HUES6 (cell line): ENCODE results near the gene RBFOX1.

Experiments used
- H3K27ac ChIP-seq: 2 replicates; pipeline ENCODE4 v1.7.0; 2013; ENCODE audit warnings: low read depth, mild to moderate bottlenecking, low read length, inconsistent platforms
- H3K27me3 ChIP-seq: 2 replicates; pipeline ENCODE4 v1.6.1; 2013; ENCODE audit warnings: low read length; ENCODE audit not compliant: control insufficient read depth, insufficient read depth
- H3K36me3 ChIP-seq: 2 replicates; pipeline ENCODE4 v1.6.1; 2013; ENCODE audit warnings: low read length; ENCODE audit not compliant: control insufficient read depth, insufficient read depth
- H3K4me1 ChIP-seq: 2 replicates; pipeline ENCODE4 v1.6.1; 2013; ENCODE audit warnings: low read length; ENCODE audit not compliant: control insufficient read depth, insufficient read depth
- H3K4me3 ChIP-seq: 2 replicates; pipeline ENCODE4 v1.5.1; 2013; ENCODE audit warnings: low read depth, low read length
- H3K9ac ChIP-seq: one replicate; pipeline ENCODE4 v1.6.1; 2013; ENCODE audit warnings: mild to moderate bottlenecking, low read length
- H3K9me3 ChIP-seq: 2 replicates; pipeline ENCODE4 v1.6.1; 2013; ENCODE audit warnings: low read depth, low read length; ENCODE audit not compliant: control insufficient read depth, insufficient read depth

Gene RBFOX1

DNA sequence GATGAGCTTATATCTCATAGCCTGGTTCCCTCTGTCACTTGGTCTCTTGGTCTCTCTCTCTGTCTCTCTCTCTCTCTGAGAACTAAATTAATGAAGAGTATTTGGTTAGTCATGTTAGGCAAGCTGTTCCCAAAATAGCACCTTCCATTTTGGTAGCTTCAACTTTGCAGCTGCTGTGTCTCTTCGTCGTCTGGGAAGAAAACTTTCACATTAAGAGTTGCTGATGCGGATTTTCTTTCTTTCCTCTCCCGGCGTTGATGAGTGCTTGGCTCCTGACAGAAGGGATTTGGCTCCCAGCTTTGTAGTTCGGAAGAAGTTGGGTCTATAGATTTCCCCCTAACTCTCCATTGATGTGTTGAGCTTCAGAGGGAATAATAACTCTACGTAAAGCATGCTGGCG, at the start of gene RBFOX1:
Gene RBFOX1 (plus strand): TSS at position 235 of the 400 bp plus-strand sequence.
- Histone ChIP-seq H3K4me1 (no peaks in the 10 kb centered on the region), H3K9ac (no peak within 1 kb of the TSS), H3K9me3 (no peaks in the 10 kb centered on the region), H3K27me3 (no peaks in the 10 kb centered on the region), H3K4me3 (no peak within 1 kb of the TSS), H3K36me3 (no peaks in the 10 kb centered on the region), H3K27ac (no peak within 1 kb of the TSS)

DNA sequence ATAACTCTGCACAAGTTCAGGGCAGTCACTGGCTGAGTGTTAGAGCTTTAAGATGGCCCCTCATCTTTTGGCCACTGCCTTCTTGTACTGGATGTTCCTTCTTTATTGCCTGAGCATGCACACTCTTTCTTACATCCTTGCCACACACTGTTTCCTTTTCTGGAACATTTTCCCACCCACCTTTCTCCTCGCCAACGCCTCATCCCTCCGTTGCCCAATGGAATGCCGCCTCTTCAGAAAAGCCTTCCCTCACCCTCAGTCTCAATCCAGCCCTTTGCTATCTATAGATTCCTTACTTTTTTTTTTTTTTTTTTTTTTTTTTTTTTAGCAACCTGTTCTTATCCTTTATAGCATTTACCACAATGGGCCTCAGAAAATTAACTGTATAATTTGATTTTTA, 47.9 kb upstream of the RBFOX1 start:
- no peaks in the 10 kb centered on the region for H3K36me3 ChIP-seq
- H3K4me3 ChIP-seq = no peak overlapping the region
- no peak overlapping the region for H3K27ac ChIP-seq
- H3K9me3 ChIP-seq = peaks cover 8% of the 10 kb centered on the region
- H3K9ac ChIP-seq = no peak overlapping the region
- H3K27me3 ChIP-seq = no peaks in the 10 kb centered on the region; the same call in 1 of the 2 replicates
- H3K4me1 ChIP-seq = no peaks in the 10 kb centered on the region

DNA sequence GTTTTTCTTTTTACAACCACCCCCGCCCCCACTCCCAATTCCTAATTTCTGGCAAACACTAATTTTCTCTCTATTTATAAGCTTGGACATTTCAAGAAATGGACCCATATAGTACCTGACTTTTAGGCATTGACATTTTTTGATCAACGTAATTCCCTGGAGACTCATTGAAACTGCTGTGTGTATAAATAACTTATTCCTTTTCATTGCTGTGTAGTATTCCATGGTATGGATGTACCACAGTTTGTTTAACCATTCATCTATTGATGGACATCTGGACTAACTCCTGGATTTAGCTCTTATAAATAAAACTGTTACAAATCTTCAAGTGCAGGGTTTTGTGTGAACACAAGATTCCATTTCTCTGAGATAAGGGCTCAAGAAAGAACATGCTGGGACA, 47.1 kb upstream of the RBFOX1 start:
- no peak overlapping the region for H3K27ac ChIP-seq
- no peak overlapping the region for H3K4me3 ChIP-seq
- no peak overlapping the region for H3K9ac ChIP-seq
- H3K4me1 ChIP-seq = no peaks in the 10 kb centered on the region
- peaks cover 8% of the 10 kb centered on the region for H3K9me3 ChIP-seq
- H3K36me3 ChIP-seq = no peaks in the 10 kb centered on the region
- H3K27me3 ChIP-seq = no peaks in the 10 kb centered on the region; the same call in 1 of the 2 replicates

DNA sequence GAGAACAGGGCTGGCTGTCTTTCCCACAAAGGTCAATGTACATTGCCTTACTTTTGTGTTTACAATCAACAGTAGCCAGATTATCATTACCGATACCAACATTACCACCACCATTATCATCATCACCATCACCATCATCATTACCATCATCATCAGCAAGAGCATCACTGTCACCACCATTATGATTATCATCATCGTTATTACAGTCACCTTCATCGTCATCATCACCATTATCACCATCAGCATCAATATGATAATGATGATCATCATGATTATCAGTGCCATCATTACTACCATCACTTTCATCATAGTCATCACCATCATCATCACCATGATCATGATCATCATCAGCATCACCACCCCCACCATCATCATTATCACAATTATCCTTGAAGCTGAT, 43.3 kb upstream of the RBFOX1 start:
- no peak overlapping the region for H3K4me3 ChIP-seq
- peaks cover 10% of the 10 kb centered on the region; the same call in 1 of the 2 replicates for H3K27me3 ChIP-seq
- peaks cover 8% of the 10 kb centered on the region for H3K9me3 ChIP-seq
- no peaks in the 10 kb centered on the region for H3K36me3 ChIP-seq
- no peak overlapping the region for H3K9ac ChIP-seq
- no peak overlapping the region for H3K27ac ChIP-seq
- no peaks in the 10 kb centered on the region for H3K4me1 ChIP-seq

DNA sequence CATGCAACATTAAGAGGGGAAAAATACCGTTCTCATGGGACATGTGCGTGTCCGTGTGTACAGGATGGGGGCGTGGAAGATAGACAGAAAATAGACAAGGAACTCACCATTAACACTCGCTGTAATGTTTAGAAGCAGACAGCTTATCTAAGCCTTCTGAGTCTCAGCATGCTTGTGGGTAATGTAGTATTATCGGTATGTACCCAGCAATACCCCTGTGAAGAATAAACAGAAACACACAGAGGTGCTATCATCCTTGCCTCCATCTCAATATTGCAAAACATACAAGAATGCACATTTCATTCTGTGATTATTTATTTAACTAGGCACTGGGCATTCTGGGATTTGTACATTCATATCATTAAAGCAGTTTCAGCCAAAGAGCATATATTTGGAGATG, 42.0 kb upstream of the RBFOX1 start:
- Histone ChIP-seq H3K27ac (no peak overlapping the region), H3K9ac (no peak overlapping the region), H3K4me1 (no peaks in the 10 kb centered on the region), H3K4me3 (no peak overlapping the region), H3K27me3 (peaks cover 12% of the 10 kb centered on the region; the same call in 1 of the 2 replicates), H3K36me3 (no peaks in the 10 kb centered on the region), H3K9me3 (peaks cover 1% of the 10 kb centered on the region)

DNA sequence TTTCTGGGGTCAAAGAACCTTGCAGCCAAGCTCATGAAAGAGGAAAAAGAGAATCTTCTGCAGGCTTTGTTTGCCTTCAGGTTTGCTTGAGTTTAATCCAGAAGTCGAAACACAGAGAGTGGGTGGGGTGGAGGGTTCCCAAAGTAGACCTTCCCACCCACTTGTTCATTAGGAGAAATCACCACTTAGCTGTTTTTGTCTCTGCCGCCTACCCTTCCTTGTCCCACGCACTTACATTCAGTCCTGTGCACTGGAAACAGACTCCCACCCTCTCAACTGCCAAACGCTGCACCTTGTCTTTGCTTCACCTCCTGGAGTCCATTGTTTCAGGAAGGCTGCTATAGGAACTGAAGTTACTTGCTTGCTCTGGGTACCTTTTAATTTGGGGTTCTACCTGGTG, 38.6 kb upstream of the RBFOX1 start:
- peaks cover 12% of the 10 kb centered on the region; the same call in 1 of the 2 replicates for H3K27me3 ChIP-seq
- H3K36me3 ChIP-seq = no peaks in the 10 kb centered on the region
- peaks cover 4% of the 10 kb centered on the region; the same call in 1 of the 2 replicates for H3K4me1 ChIP-seq
- H3K9me3 ChIP-seq = no peaks in the 10 kb centered on the region
- no peak overlapping the region for H3K9ac ChIP-seq
- no peak overlapping the region for H3K4me3 ChIP-seq
- H3K27ac ChIP-seq = no peak overlapping the region

DNA sequence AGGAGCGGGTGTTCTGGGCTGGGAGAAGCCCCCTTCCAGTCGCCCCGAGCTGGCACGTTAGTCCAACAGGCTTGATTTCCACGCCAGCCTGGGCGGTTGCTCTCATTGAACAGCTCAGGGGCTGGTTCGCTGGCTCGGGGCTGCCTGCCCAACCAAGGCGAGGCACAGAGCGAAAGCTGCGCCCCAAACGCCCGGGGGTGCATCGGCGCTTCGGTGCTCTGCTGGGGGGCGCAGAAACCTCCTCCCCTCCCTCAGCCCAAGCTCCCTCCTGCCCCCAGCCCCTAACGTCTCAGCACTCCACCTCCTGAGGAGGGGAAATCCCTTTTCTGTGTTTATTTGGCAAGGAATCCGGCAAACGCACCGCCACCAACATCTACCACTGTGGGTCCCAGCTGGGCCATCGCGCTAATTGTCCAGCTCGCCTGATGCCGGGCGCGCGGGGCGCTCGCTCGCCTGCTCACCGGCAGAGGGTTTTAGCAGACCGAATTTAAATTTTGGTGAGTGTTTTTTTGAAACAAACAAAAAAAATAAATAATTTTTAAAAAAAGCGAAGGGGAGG, 29.5 kb upstream of the RBFOX1 start:
- Histone ChIP-seq H3K4me3 (peak overlapping the region; percentile 83), H3K27me3 (peaks cover 68% of the 10 kb centered on the region), H3K36me3 (no peaks in the 10 kb centered on the region), H3K4me1 (peaks cover 15% of the 10 kb centered on the region), H3K9me3 (no peaks in the 10 kb centered on the region), H3K27ac (no peak overlapping the region), H3K9ac (no peak overlapping the region)

DNA sequence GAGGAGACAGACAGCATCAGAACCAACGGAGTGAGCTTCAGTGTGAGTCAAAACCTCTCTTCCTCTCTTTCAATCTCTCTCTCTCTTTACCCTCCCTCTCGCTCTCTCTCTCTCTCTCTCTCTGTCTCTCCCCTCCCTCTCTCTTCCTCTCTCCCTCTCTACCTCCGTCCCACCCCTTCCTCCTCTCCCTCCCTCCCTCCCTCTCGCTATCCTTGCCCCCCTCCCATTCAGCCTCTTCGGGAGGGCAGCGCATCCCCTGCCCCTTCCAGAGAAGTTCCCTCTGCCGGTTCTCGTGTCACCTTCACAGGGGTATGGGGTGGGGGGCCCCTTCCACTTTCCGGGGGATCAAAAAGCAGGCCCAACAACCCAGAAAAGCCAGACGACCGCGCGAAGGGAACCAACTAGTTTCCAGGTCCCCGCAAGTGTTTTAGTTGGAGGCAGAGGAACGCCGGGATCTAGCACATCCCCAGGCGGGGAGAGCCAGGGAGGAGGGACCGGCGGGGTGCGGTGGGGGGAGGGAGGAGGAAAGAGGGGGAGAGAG, 28.9 kb upstream of the RBFOX1 start:
- Histone ChIP-seq H3K9ac (no peak overlapping the region), H3K27me3 (peaks cover 68% of the 10 kb centered on the region), H3K36me3 (no peaks in the 10 kb centered on the region)

DNA sequence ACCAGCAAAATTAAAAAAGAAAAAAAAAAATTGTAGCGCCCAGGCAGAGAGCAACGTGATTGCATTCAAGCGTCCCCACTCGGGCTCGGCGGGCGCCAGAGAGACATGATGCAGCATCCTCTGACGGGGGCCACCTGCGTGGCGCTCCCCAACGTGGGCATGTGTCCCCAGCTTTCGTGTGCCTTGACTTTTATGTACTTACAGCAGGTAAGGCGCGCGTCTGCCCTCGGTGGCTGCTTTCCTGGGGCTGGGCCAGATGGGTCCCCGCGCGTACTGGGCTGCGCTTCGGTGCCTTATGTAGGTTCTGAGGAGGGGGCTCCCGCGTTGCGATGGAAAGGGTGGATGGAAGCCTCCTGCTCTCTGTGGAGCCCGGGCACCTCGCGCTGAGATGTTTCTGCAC, 28.4 kb upstream of the RBFOX1 start:
- H3K27me3 ChIP-seq = peaks cover 68% of the 10 kb centered on the region
- H3K27ac ChIP-seq = no peak overlapping the region
- H3K9ac ChIP-seq = no peak overlapping the region
- H3K4me1 ChIP-seq = peaks cover 11% of the 10 kb centered on the region
- peak overlapping the region; percentile 83 for H3K4me3 ChIP-seq
- no peaks in the 10 kb centered on the region for H3K36me3 ChIP-seq
- H3K9me3 ChIP-seq = no peaks in the 10 kb centered on the region

More for the DNA sequence above, 28.9 kb upstream of the RBFOX1 start:
- no peak overlapping the region for H3K27ac ChIP-seq
- H3K4me3 ChIP-seq = peak overlapping the region; percentile 83
- no peaks in the 10 kb centered on the region for H3K9me3 ChIP-seq
- peaks cover 11% of the 10 kb centered on the region for H3K4me1 ChIP-seq

DNA sequence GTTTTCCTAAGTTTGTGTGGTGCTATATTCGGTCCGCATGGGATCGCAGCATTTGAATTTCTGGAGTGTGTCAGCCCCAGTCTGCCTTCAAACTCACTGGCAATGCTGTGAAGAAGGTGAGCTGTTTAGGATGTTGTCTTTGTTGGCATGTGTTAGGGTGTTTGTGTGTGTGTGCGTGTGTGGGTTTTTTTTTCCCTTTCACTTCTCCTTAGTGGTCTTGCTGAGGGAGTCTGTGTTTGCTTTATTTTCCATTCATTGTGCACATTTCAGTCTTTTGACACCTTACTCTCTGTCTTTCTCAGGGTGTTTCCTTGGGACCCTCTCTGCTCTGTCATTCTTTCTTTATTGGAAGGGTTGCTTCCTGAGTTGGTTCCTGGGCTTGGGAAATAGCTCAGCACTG, 27.7 kb upstream of the RBFOX1 start:
- H3K9ac ChIP-seq = no peak overlapping the region
- H3K36me3 ChIP-seq = no peaks in the 10 kb centered on the region
- H3K4me3 ChIP-seq = peak overlapping the region; percentile 83
- no peaks in the 10 kb centered on the region for H3K9me3 ChIP-seq
- H3K27ac ChIP-seq = no peak overlapping the region
- peaks cover 11% of the 10 kb centered on the region for H3K4me1 ChIP-seq
- H3K27me3 ChIP-seq = peaks cover 66% of the 10 kb centered on the region

DNA sequence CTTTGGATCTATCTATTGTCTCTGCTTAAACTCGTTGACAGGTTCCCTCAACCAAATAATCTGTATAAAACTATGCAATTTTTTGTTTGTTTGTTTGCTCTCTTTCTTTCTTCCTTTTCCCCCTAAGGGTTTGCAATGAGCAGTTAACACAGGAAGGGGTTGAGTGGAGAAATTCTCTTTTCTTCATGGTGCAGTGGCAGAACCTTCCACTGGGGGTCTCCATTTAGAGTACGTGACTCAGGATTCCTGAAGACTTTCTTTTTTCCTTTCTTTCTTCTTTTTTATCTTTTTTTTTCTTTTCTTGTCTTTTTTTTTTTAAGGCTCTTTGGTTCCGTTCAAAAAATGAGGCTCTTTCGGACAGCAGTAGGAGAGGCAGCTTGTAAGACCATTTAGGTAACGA, 19.5 kb upstream of the RBFOX1 start:
- H3K36me3 ChIP-seq = no peaks in the 10 kb centered on the region
- no peak overlapping the region for H3K9ac ChIP-seq
- no peak overlapping the region for H3K4me3 ChIP-seq
- H3K4me1 ChIP-seq = peaks cover 3% of the 10 kb centered on the region; the same call in 1 of the 2 replicates
- H3K27me3 ChIP-seq = no peaks in the 10 kb centered on the region
- no peaks in the 10 kb centered on the region for H3K9me3 ChIP-seq
- H3K27ac ChIP-seq = no peak overlapping the region
